ENCODE results near the gene CLDN22.

Gene CLDN22

DNA sequence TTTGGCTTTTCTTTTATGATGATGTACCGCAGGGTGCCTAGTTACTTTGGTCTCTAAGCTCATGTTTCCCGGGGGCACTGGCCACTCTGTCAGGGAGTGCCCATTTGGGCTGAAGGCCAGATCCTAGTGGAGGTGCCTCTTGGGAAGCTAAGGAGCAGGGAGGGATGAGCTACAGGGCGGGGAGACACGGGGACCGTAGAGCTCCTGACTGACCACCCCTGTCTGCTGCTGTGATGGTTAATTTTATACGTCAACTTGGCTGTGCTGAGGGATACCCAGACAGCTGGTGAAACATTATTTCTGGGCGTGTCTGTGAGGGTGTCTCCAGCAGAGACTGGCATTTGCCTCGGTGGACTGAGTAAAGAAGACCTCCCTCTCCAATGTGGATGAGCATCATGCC, 27.1 kb upstream of the CLDN22 start:
- no peak overlapping the region for H3K27ac ChIP-seq
- no peak for TF ChIP-seq ZFX (IDR thresholded peaks at IDR 0.05)
- no peak for TF ChIP-seq CTCF (conservative IDR thresholded peaks at IDR 0.05)

DNA sequence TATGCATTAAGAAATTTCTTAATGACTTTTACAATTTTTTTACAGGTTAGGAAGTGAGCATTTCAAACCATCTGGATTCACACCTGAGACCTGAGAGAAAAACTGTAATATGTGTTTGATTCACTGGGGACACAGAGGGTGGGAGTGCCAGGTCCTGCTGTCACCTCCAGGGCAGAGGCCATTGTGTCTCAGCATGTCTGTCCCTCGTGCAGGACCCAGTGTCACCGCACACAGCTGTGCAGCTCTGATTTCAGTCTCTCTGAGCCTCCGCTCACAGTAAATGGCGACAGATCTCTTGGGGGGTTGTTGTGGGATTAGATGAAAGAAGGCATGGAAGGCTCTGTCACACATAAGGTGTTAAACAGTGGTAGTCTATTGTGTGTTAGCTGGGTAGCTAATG, 25.2 kb upstream of the CLDN22 start:
- TF ChIP-seq CTCF (conservative IDR thresholded peaks at IDR 0.05), result no peak
- no peak for TF ChIP-seq ZFX (IDR thresholded peaks at IDR 0.05)
- no peak overlapping the region for H3K27ac ChIP-seq

GRCh38 chr4:183344523-183345255, 24.6 kb upstream of the CLDN22 start:
- no peak overlapping the region for H3K27ac ChIP-seq
- TF ChIP-seq ZFX (IDR thresholded peaks at IDR 0.05) (no peak), CTCF (conservative IDR thresholded peaks at IDR 0.05) (no peak)

GRCh38 chr4:183343730-183344129, 23.7 kb upstream of the CLDN22 start:
- no peak overlapping the region for H3K27ac ChIP-seq
- no peak for TF ChIP-seq ZFX (IDR thresholded peaks at IDR 0.05)
- no peak for TF ChIP-seq CTCF (conservative IDR thresholded peaks at IDR 0.05)

- H3K27ac ChIP-seq, result no peak overlapping the region
- TF ChIP-seq CTCF (conservative IDR thresholded peaks at IDR 0.05) (no peak), ZFX (IDR thresholded peaks at IDR 0.05) (no peak)
Observed at GRCh38 chr4:183342541-183343533, 22.8 kb upstream of the CLDN22 start.

- TF ChIP-seq ZFX (IDR thresholded peaks at IDR 0.05), result no peak
- no peak for TF ChIP-seq CTCF (conservative IDR thresholded peaks at IDR 0.05)
- no peak overlapping the region for H3K27ac ChIP-seq
Observed at GRCh38 chr4:183337833-183338232, 17.8 kb upstream of the CLDN22 start.

- TF ChIP-seq CTCF (conservative IDR thresholded peaks at IDR 0.05), result no peak
- TF ChIP-seq ZFX (IDR thresholded peaks at IDR 0.05), result no peak
- H3K27ac ChIP-seq, result no peak overlapping the region
Observed at GRCh38 chr4:183337349-183337748, 17.3 kb upstream of the CLDN22 start.

Measured in C4-2B (cell line).